GM19025 (cell line): ENCODE results near the gene MCTP1.

ENCODE experiments used
- ATAC-seq: cut with Tn5 transposase; IDR thresholded peaks from one replicate; pipeline ENCODE4 v1.9.1; 2021; ENCODE audit warnings: mild to moderate bottlenecking, low read depth, moderate library complexity; ENCODE audit not compliant: unreplicated experiment

MCTP1 gene

GRCh38 chr5:95132096-95132495 is 152.8 kb downstream of the MCTP1 start:
- no peak for ATAC-seq

GRCh38 chr5:95130941-95131340 is 154.0 kb downstream of the MCTP1 start:
- no peak for ATAC-seq

- ATAC-seq: no peak
Observed at GRCh38 chr5:95124731-95125130, 160.2 kb downstream of the MCTP1 start.

GRCh38 chr5:95124101-95124500 is 160.8 kb downstream of the MCTP1 start:
- no peak for ATAC-seq

GRCh38 chr5:95114902-95115301 is 170.0 kb downstream of the MCTP1 start:
- no peak for ATAC-seq

GRCh38 chr5:95114305-95114704 is 170.6 kb downstream of the MCTP1 start:
- ATAC-seq: no peak

- no peak for ATAC-seq
Observed at GRCh38 chr5:95113489-95113888, 171.4 kb downstream of the MCTP1 start.

- no peak for ATAC-seq
Observed at GRCh38 chr5:95111141-95111540, 173.8 kb downstream of the MCTP1 start.

GRCh38 chr5:95110118-95110517 is 174.8 kb downstream of the MCTP1 start:
- ATAC-seq: no peak

- ATAC-seq: no peak
Observed at GRCh38 chr5:95107138-95107537, 177.8 kb downstream of the MCTP1 start.

GRCh38 chr5:95105638-95106037 is 179.3 kb downstream of the MCTP1 start:
- no peak for ATAC-seq

GRCh38 chr5:95102687-95103086 is 182.2 kb downstream of the MCTP1 start:
- ATAC-seq: peak; percentile 94

GRCh38 chr5:95102080-95102479 is 182.8 kb downstream of the MCTP1 start:
- ATAC-seq: peak; percentile 37

- no peak for ATAC-seq
Observed at GRCh38 chr5:95100551-95100950, 184.3 kb downstream of the MCTP1 start.

- ATAC-seq: no peak
Observed at GRCh38 chr5:95098012-95098411, 186.9 kb downstream of the MCTP1 start.

- no peak for ATAC-seq
Observed at GRCh38 chr5:95093211-95093610, 191.7 kb downstream of the MCTP1 start.

- ATAC-seq: no peak
Observed at GRCh38 chr5:95090774-95091173, 194.1 kb downstream of the MCTP1 start.

GRCh38 chr5:95087816-95088317 is 197.0 kb downstream of the MCTP1 start:
- peak; percentile 92 for ATAC-seq

- ATAC-seq: peak; percentile 30
Observed at GRCh38 chr5:95086927-95087815, 197.7 kb downstream of the MCTP1 start.

- no peak for ATAC-seq
Observed at GRCh38 chr5:95084757-95085156, 200.1 kb downstream of the MCTP1 start.

- no peak for ATAC-seq
Observed at GRCh38 chr5:95083606-95084005, 201.3 kb downstream of the MCTP1 start.

GRCh38 chr5:95081982-95082381 is 202.9 kb downstream of the MCTP1 start:
- ATAC-seq: peak; percentile 3
